Small intestine (tissue), 7 donors: ENCODE measurements around the gene MAPRE2. TPM values are rescaled to one million over a fixed set of nuclear protein-coding genes. Genes with fewer than 3 reads are reported as not detected.

Experiments used
- DNase-seq, 2 donors: peaks; one replicate each; pipeline versions ENCODE4 v3.0.0 to v3.0.0-alpha.2; 2013
- FAIRE-seq: peaks from 2 replicates; lab custom pipeline; 2012; peaks lifted over from hg19 to GRCh38; lab: Jason Lieb, UNC
- H3K27ac ChIP-seq, 3 donors: one replicate each; pipeline ENCODE4 v1.5.1; 2013; ENCODE audit warnings: low read length in 2 of 3, mild to moderate bottlenecking in 2 of 3, control low read depth in 1 of 3, inconsistent platforms in 1 of 3, low read depth in 1 of 3, moderate library complexity in 1 of 3
- H3K27me3 ChIP-seq, 3 donors: one replicate each; pipeline ENCODE4 v1.6.1; 2013; ENCODE audit warnings: low read length in 3 of 3, inconsistent platforms in 1 of 3; ENCODE audit not compliant: control insufficient read depth in 3 of 3, insufficient read depth in 3 of 3
- H3K36me3 ChIP-seq, 3 donors: one replicate each; pipeline ENCODE4 v1.6.1; 2013; ENCODE audit warnings: low read length in 3 of 3, inconsistent platforms in 1 of 3, low read depth in 1 of 3, mild to moderate bottlenecking in 1 of 3, moderate library complexity in 1 of 3; ENCODE audit not compliant: control insufficient read depth in 3 of 3, insufficient read depth in 2 of 3
- H3K4me1 ChIP-seq, 3 donors: one replicate each; pipeline ENCODE4 v1.6.1; 2013; ENCODE audit warnings: low read length in 2 of 3, inconsistent platforms in 1 of 3, low read depth in 1 of 3, mild to moderate bottlenecking in 1 of 3, moderate library complexity in 1 of 3; ENCODE audit not compliant: control insufficient read depth in 3 of 3, insufficient read depth in 2 of 3
- H3K4me3 ChIP-seq, 3 donors: one replicate each; pipeline ENCODE4 v1.5.1; 2013; ENCODE audit warnings: low read length in 3 of 3, control low read depth in 1 of 3, inconsistent platforms in 1 of 3, low read depth in 1 of 3, mild to moderate bottlenecking in 1 of 3, moderate library complexity in 1 of 3
- H3K9me3 ChIP-seq, 2 donors: one replicate each; pipeline ENCODE4 v1.6.1; 2013; ENCODE audit warnings: low read depth in 1 of 2, low read length in 1 of 2; ENCODE audit not compliant: control insufficient read depth in 2 of 2, insufficient read depth in 1 of 2
- WGBS, 3 donors: extraction: QIAGEN DNeasy Blood & Tissue Kit; methylation state at CpG; one replicate each; pipeline ENCODE4 v1.1.7; 2013; 5-methylcytosine and 5-hydroxymethylcytosine counted together
- polyA plus RNA-seq, 4 donors: library from polyadenylated mRNA; stranded (reverse) in 3 of 4; unstranded in 1 of 4; fragments of 200-250 nt in 3 of 4; fragments of 120-200 nt in 1 of 4; gene quantifications; one replicate each; pipeline versions ENCODE4 v1.2.1 to v1.2.3, GENCODE V29; 2013
- donor health status: healthy with polysubstance abuse.
- donor health status: control.
- donor health status: control.
- donor health status: Bipolar disorder and iron deficiency.
- donor health status: healthy.

Gene MAPRE2
- polyA plus RNA-seq, 4 donors, result 6.2 to 19.8 (median 11.2) TPM

- H3K4me1 ChIP-seq, result no peaks in the 10 kb centered on the region
- H3K4me3 ChIP-seq, result no peak overlapping the region
- H3K27me3 ChIP-seq, result no peaks in the 10 kb centered on the region
- no peaks in the 10 kb centered on the region for H3K36me3 ChIP-seq
- DNase-seq (no peak), FAIRE-seq (no peak)
- H3K27ac ChIP-seq, result no peak overlapping the region
- no peaks in the 10 kb centered on the region for H3K9me3 ChIP-seq
- 63 to 66% (median 65%) methylated on average over 9 of the region's 9 CpGs for WGBS, 3 donors
Measured at GRCh38 chr18:35060122-35060815, 19.1 kb downstream of the MAPRE2 start.

- H3K27ac ChIP-seq, result no peak overlapping the region
- H3K36me3 ChIP-seq, result no peaks in the 10 kb centered on the region
- no peak overlapping the region for H3K4me3 ChIP-seq
- no peak for FAIRE-seq
- no peaks in the 10 kb centered on the region for H3K4me1 ChIP-seq
- H3K9me3 ChIP-seq, result no peaks in the 10 kb centered on the region
- WGBS, 3 donors, result 91 to 95% (median 95%) methylated on average over 7 of the region's 7 CpGs
- DNase-seq, result no peak
- no peaks in the 10 kb centered on the region for H3K27me3 ChIP-seq
Measured at GRCh38 chr18:35061336-35061735, 20.1 kb downstream of the MAPRE2 start.

GRCh38 chr18:35061804-35062203, 20.6 kb downstream of the MAPRE2 start:
- Histone ChIP-seq H3K9me3 (no peaks in the 10 kb centered on the region), H3K36me3 (no peaks in the 10 kb centered on the region), H3K4me3 (no peak overlapping the region), H3K4me1 (no peaks in the 10 kb centered on the region), H3K27me3 (no peaks in the 10 kb centered on the region), H3K27ac (no peak overlapping the region)
- FAIRE-seq, result no peak
- 83 to 94% (median 89%) methylated on average over 7 of the region's 7 CpGs for WGBS, 3 donors
- no peak for DNase-seq

GRCh38 chr18:35062408-35062807, 21.2 kb downstream of the MAPRE2 start:
- no peak overlapping the region for H3K27ac ChIP-seq
- WGBS, 3 donors, result 87 to 90% (median 89%) methylated on average over 5 of the region's 5 CpGs
- no peaks in the 10 kb centered on the region for H3K9me3 ChIP-seq
- no peak overlapping the region for H3K4me3 ChIP-seq
- H3K27me3 ChIP-seq, result no peaks in the 10 kb centered on the region
- no peak for DNase-seq
- FAIRE-seq, result no peak
- no peaks in the 10 kb centered on the region for H3K4me1 ChIP-seq
- H3K36me3 ChIP-seq, result no peaks in the 10 kb centered on the region

- no peaks in the 10 kb centered on the region for H3K27me3 ChIP-seq
- no peaks in the 10 kb centered on the region for H3K9me3 ChIP-seq
- no peak for DNase-seq
- H3K4me3 ChIP-seq, result no peak overlapping the region
- H3K36me3 ChIP-seq, result no peaks in the 10 kb centered on the region
- WGBS, 3 donors, result 51 to 76% (median 68%) methylated on average over 4 of the region's 4 CpGs
- FAIRE-seq, result no peak
- H3K4me1 ChIP-seq, result no peaks in the 10 kb centered on the region
- no peak overlapping the region for H3K27ac ChIP-seq
Measured at GRCh38 chr18:35063875-35064690, 22.9 kb downstream of the MAPRE2 start.

- H3K4me3 ChIP-seq, result no peak overlapping the region
- no peak for FAIRE-seq
- no peaks in the 10 kb centered on the region for H3K9me3 ChIP-seq
- H3K4me1 ChIP-seq, result no peaks in the 10 kb centered on the region
- no peak for DNase-seq
- H3K27me3 ChIP-seq, result no peaks in the 10 kb centered on the region
- no peak overlapping the region for H3K27ac ChIP-seq
- WGBS, 3 donors, result 70 to 82% (median 72%) methylated on average over 4 of the region's 4 CpGs
- peaks cover 0 to 2% (median 0%) of the 10 kb centered on the region in 3 donors for H3K36me3 ChIP-seq
Measured at GRCh38 chr18:35067454-35067853, 26.2 kb downstream of the MAPRE2 start.

GRCh38 chr18:35071819-35072247, 30.6 kb downstream of the MAPRE2 start:
- no peaks in the 10 kb centered on the region for H3K4me1 ChIP-seq
- no peak overlapping the region for H3K4me3 ChIP-seq
- 63 to 67% (median 64%) methylated on average over 3 of the region's 3 CpGs for WGBS, 3 donors
- DNase-seq, result no peak
- peaks cover 0 to 2% (median 0%) of the 10 kb centered on the region in 3 donors for H3K36me3 ChIP-seq
- H3K9me3 ChIP-seq, result no peaks in the 10 kb centered on the region
- no peak overlapping the region for H3K27ac ChIP-seq
- no peak for FAIRE-seq
- H3K27me3 ChIP-seq, result no peaks in the 10 kb centered on the region

GRCh38 chr18:35072616-35073015, 31.4 kb downstream of the MAPRE2 start:
- Histone ChIP-seq H3K4me3 (no peak overlapping the region), H3K27me3 (no peaks in the 10 kb centered on the region), H3K4me1 (no peaks in the 10 kb centered on the region), H3K27ac (no peak overlapping the region), H3K36me3 (peaks cover 0 to 2% (median 0%) of the 10 kb centered on the region in 3 donors), H3K9me3 (no peaks in the 10 kb centered on the region)
- DNase-seq (no peak), FAIRE-seq (no peak)
- WGBS, 3 donors, result 90 to 93% (median 92%) methylated on average over 2 of the region's 2 CpGs
